COLO668 (cell line): ENCODE results near the gene GALNT2.

Source experiments
- DNase-seq: peaks from one replicate; lab custom pipeline; 2025; ENCODE audit not compliant: unreplicated experiment; lab: John Stamatoyannopoulos, UW

Gene GALNT2

DNA sequence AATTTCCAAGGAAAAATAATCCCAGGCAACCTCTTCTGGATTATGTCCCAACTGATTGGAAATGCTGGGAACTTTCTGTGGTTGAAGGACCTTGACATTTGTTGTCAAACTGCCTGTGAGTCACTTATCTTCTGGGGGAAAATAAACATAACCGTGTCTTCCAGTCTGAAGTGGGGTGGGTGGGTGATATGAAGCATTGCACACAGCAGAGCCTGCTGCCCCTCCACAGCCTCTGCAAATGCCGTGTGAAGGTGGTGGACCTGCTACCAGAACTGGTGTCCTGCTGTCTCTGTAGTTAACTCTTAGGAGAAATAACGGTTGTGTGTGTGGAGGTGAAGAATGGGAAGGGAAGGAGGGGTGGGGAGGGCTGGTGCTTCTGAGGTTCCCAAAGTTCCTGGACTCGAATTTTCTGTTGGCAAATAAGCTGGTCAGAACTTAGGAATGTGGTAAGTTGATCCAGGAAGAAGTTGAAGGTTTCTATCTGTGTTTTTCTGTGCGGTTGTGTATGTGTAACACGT, 23.2 kb downstream of the GALNT2 start:
- DNase-seq, result no peak

DNA sequence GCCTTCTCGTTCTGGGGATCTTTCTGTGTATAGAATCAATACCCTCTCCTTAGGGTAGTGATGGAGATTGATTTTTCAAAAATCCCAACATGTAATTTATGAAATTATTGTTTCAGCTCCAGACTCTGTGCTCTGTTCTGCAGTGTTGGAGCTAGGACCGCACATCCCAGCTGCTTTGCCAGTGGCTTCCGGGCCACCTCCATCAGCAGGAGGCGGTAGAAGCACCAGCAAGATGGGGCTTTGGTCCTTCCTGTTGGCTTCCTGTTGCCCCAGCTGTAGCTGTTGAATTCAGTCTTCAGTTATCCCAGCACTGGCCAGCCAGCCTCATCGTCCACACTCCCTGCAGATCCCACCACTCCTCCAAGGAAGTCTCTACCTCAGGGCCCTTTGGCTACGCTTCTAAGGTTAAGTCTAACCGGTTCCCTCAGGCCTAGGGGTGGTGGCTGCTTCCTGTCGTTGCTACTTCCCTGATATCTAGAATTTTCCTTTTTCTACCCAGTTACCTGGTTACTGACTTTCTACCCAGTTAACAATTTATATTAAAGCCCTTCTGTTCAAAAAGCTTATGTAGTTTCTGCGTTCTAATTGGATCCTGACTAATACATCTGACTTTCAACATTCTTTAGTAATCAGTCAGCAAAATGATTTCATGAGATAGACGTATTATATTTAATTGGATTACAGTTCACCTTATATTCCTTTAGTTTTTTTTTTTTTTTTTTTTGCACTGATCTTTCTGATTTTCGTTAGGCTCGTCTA, 24.6 kb downstream of the GALNT2 start:
- DNase-seq, result no peak

DNA sequence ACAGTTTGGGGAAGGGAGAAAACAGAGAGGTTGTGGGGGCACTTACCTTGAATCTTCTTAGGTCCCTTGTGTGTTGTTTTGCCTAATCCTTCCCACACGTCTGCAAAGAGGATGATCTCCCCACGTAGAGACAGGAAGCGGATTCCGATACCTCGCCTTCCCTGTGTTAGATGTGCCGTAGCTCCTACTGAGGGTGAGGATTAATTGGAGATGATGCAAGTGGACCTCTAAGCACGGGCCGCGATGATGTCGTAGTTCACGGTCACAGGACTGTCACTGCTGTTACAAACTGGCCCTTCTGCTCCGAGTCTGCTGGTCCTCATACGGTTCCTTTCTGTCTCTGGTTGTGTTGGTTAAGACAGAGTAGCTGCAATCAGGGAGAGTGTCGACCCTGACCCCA, 27.7 kb downstream of the GALNT2 start:
- DNase-seq, result no peak

DNA sequence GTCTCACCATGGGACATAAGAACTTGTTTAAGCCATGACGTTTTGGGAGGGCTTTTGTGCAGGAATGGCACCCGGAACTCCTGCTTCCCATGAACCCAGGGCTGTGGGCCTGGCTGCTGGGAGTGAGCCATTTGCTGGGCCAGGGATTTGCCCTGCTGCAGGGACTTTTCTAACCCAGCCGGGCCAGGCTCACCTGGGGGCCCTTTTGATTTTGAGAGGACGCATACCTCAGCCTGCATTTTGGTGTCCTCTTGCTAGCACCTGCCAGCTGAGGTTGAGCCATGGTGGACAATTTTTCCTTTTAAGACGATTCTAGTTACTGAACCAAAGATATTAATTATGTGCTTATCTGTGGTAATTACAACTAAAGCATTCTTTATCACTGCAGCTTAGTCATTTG, 28.9 kb downstream of the GALNT2 start:
- DNase-seq, result no peak

DNA sequence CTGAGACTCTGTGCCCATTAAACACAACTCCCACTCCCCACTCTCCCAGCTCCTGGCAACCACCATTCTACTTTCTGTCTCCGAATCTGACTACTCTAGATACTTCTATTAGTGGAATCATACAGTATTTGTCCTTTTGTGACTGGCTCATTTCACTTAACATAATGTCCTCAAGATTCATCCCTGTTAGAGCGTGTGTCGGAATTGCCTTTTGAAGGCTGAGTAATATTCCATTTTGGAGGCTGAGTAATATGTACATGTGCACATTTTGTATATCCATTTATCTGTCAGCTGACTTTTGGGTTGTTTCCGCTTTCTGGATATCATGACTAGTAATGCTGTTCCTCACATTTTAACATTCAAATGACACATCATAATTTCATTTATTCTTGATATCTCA, 30.3 kb downstream of the GALNT2 start:
- no peak for DNase-seq

DNA sequence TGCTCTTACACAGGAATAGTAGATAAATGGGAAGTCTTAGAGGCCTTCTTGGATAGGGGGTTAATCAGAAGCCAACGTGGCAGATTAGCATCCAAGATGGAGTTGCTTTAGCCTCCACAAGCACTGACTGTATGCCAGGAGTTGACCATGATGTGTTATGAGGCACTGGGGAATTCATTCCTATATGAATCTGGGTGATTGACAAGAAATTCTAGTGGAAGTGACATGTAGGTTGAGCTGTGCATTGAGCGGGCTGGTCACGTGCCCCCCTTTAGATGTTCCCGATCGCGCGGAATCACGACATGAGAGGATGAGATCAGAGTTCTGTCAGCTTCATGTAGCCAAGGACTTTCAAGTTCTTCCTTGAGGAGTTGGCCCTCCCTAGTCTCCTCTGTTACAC, 31.7 kb downstream of the GALNT2 start:
- DNase-seq, result no peak

DNA sequence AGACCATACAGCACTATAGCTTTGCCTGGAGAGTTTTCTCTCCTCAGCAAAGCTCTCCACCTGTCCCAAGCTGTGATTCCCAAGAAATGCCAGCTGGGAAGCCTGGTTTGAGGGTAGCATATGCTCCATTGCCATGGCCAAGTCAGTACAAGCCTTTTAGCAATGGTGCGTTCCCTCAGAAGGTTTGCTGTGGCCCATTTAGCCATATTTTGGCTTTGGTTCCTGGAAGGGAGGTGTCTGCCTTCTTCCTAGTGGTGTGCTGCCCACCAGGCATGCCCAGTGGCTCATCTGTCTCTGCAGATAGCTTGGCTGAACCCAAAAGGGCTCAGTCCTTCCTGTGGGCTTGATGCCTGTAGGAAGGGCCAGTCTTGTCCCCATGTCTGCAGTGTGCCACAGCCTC, 32.4 kb downstream of the GALNT2 start:
- no peak for DNase-seq

DNA sequence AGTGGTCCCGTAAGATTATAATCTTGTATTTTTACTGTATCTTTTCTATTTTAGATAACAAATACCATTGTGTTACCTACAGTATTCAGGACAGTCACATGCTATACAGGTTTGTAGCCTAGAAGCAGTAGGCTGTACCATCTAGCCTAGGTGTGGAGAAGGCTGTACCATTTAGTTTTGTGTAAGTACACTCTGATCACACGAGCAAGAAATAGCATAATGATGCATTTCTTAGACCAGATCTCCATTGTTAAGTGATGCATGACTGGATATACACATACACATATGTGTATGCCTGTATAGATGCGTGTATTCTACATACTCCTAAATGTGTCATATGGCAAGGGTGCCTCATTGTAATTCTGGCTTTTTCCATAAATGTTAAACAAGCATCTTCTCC, 33.9 kb downstream of the GALNT2 start:
- DNase-seq, result no peak

DNA sequence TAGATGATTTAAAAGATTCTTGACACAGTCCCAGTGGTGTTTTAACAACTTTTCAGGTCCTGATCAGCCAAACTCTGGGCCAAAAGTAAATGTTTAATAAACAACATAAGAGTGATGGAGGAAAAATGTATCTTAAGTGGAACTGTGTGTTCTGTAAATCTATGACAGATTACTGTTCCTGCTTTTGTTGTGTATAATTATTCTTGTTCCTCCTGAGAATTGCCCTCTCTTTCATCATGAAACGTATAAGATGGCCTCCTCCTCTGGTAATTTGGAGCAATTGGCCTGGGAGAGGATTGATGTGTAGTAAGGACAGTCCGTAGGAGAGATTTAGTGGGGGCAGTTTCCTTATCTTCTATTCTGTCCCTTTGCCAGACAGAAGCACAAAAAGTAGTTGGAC, 34.5 kb downstream of the GALNT2 start:
- no peak for DNase-seq

DNA sequence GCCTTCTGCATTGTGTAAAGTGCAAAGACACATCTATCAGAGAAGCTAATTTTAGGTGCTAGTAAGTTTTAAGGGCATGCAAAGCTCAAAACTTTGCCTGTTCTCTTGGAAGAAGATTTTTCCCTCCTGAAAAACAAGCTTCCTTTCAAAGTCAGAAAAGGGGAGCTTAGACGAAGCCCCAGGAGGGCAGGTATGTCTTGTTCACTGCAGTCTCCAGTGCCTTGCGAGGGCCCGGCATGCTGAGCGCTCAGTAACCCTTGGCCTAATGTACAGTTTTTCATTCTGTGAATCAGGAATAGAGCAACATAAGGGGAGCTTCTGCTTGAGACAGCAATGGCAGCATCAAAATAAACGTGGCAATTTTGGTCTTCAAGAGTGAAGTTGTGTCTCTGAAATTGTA, 35.0 kb downstream of the GALNT2 start:
- DNase-seq, result no peak

DNA sequence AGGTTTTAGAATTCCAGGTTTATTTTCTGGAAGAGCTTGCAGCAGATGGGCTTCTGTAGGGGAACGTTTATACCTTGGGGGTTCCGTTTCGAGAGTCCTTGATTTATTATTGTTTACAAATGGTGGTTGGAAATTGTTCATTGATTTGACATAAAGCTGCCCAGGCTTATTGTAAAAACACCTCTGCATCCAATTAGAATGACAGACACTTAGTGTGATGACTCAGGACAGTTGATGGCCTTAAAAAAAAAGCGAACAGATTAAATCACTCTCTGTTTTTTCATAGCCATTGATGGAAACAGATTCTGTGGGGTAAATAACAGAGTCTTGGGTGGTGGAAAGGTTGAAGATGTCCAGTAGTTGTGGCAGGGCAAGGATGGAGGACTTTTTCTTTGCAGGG, 35.4 kb downstream of the GALNT2 start:
- DNase-seq, result no peak

DNA sequence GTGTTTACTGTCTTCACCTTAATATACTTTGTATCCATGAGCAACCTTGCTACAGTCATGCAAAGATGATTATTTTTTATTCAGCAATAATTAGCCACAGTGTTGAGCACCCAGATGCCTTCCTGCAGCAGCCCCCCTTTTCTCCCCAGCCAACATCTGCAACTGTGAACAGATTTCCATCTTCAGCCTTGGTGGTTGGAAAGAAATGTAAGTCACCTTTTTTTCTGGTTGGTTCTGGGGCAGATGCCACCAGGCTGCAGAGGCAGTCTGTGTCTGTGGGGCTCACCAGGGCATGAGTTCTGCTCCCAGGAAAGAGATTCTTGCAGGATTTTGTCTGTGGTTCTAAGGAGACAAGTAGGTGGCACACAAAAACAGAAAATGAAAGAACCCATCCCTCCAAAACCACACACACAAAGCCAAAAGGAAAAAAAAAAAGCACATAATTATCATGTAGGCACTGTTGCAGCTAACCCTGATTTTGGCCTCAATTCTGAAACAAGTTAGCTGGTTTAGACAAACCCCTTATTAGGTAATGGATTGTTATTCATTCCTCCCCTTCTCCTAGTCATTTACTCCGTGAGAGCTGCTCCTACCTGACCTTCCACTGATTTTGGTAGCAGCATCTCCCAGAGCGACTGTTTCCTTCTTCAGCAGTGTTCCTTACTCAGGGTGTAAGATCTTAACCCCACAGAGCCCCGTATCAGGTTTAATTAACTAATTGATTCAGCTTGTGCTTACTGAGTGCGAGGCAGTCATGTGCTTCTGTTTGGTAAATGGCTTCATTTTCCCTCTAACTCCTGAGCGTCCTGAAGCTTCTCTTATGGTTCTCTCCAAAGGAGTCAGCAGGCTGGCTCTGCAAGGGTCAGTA, 36.5 kb downstream of the GALNT2 start:
- no peak for DNase-seq

DNA sequence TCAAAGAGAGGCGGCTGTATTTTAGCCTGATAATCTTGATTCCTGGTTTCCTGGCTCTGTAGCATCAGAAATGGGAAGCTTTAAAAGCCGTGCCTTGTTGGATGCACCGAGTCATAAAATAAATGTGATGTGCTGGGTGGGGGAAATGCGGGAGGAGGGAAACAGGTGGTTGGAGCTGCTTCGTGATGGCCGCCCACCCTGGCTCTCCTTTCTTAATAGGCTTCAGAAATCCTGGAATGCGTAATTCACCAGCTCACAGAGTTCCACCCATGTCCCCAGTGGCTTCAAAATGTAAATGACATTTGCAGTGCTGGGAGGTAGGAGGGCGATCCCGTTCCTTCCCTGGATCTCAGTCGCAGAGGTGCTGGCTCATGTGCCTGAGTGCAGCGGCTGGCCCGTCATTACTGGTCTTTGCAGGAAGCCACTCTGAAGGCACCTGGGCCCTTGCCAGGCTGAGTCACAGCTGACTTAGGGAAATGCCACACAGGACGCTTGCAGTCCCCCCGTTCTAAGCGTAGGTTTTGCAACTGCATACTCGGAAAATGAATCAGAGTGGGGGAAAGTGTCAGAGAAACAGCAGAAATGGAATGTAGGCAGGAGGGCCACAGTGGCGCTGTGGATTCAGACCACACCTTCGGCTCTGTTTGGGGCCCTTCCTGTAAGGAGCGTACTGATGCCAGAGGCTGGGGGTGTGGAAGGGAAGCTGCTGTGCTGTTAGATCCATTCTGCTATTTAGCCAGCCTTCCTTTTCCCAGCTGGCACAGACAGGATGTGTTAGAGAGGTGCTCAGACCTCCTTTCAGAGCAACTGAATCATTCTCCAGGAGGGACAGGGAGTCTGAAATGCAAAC, 37.6 kb downstream of the GALNT2 start:
- peak; percentile 88 for DNase-seq

DNA sequence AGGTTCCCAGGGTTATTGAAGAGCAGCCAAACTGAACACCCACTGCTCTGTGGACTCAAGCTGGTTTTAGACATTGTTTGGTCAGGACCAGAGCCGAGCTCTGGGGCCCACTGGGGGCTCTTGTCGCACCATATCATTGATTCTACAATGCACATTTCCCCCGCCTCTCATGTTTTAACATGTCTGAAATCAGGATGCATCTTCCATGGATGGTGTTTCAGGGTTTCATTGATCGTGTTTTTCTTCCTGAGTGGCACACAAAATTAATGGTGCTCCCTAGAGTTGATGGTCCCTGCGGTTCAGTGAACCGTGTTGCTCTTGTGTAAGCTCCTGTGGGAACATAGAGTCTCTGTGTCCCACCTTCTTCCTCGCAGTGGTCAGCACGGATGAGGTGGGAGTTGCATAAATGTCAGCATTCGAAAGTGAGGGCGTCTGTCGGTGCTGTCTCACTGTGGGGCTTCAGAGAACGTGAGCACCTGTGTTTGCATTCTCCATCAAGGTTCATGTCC, 38.3 kb downstream of the GALNT2 start:
- DNase-seq, result no peak

DNA sequence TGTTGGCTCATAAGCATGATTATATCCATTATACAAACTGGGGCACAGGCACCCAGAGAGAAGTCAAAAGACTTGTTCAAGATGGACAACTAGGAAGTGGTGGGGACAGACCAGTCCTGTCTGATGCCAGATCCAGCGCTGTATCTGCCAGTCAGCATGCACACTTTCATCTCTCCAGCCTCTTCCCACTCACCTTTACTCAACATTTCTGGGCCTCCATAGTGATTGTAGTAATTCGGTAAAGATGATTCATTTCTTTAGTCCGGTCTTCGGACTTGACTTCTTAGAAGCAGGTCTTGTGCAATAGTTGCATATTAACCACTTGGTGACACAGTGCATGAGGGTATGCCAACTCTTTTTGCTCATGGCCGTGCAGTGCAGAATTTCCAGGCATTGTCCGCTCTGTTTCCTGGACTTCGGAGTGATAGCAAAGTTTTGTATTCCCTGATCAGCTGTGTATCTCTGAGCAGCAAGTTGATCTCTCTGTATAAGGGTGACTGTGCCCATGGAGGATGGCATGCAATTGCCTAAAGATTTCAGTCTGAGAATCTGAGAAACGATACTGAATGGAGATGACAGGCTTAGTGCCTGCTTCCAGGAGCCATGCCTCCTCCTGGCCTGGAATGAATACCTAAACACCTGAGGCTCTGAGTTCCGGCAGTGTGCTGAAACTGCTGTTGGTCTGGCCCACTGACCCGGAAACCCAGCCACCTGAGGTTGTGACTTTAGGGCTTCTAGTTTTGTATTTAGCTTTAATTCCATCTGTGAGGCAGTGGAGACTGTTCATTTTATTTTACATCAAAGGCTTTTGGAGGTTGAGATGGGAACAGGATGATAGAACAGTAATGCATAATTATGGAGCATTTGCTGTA, 39.0 kb downstream of the GALNT2 start:
- DNase-seq, result no peak

DNA sequence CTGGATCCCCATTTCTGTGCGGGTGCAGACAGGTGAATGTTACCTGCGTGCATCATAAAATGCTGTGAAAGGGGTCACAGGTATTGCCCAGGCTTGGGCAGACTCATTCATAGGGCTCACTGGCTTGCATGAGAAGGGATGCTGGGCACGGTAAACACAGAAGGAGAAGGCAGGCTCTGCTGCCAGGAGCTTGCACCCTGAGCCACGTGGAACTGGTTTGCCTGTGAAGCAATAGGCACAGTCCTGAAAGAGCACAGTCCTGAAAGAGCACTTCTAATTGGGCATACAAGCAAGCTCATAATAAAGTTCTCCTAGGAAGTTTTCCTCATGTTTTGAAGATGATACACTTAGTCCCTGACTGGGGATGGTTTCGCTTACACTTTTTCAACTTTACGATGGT, 40.9 kb downstream of the GALNT2 start:
- DNase-seq, result no peak

DNA sequence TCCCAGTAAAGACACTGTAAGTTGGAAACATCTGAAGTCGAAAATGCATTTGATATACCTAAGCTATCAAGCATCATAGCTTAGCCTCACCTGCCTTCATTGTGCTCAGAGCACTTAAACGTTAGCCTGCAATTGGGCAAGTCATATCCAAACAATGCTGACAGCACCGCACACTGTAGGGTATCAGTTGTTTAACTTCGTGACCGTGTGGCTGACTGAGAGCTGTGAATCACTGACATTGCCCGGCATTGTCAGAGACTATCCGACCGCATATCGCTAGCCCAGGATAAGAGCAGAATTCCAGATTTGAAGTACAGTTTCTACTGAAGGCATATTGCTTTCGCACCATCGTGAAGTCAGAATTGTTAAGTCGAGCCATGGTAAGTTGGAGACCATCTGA, 41.5 kb downstream of the GALNT2 start:
- DNase-seq, result no peak

DNA sequence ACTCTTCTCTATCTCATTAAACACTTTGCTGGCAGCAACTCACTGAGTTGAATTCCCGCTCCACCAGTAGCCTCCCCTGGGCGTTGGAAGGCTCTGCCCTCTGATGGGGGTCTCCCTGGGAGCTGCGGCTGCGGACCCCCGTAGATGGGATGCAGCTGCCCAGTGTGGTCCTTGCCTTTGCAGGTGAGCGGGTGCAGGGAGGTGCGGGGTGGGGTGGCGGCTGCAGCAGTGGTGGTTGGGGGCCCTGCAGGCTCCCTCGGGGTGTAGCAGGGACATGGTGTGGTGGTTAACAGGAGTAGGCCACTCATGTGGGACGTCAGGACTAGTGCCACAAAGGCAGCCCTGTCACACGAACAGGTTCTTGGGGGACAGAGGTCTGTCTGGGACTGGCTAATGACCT, 42.0 kb downstream of the GALNT2 start:
- no peak for DNase-seq

DNA sequence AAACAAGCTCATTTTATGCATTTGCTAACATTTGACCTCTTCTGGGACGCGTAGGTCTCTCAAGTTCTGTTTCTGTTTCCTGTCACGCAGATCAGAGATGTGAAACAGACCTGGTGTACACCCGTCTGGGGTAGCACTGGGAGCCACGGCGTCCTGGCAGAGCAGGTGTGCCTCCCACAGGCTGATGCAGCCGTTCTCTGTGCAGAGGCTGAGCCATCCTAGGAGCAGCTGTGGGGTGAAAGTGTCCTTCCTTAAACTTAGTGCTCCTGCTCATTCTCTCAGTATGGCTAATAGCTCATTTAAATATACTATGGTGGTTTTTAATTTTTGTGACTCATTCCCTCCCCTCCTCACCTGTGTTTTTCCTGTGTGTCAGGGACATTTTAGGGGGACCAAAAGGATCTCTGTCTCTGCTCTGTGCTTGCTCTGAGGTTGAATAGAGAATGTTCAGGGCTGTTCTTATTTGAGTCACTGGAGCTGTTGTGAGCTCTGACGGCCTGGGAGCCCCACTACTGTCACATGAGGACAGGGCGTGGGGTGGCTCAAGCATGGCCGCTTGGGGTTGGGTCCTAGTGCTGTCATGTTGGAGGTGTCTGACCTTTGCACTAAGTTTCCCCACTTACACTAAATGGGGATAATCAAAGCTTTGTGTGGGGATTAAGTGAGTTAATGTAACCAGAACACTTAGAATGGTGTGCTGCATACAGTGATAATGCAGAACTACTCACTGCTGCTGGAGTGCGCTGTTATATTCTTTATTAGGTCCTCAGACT, 43.0 kb downstream of the GALNT2 start:
- peak; percentile 68 for DNase-seq
